H1 (cell line): ENCODE data around the gene SEMA6D. TPM values are rescaled to one million over a fixed set of nuclear protein-coding genes. Genes with fewer than 3 reads are reported as not detected.

Experiments
- TEAD4 ChIP-seq: IDR thresholded peaks from 2 replicates; pipeline ENCODE4 v1.6.1; 2012; ENCODE audit warnings: low read depth, low read length, inconsistent platforms, mixed read lengths
- polyA plus RNA-seq, 7 experiments: library from polyadenylated mRNA; depleted of rRNA in 3 of 7; stranded (reverse) in 5 of 7; unstranded in 2 of 7; fragments of >200 nt in 5 of 7; fragments of 200-250 nt in 2 of 7; gene quantifications; 1 replicate in 5 of 7; 2 replicates in 1 of 7; 4 replicates in 1 of 7; pipeline versions ENCODE4 v1.2.1 to v1.2.3, GENCODE V29; 2011 to 2013; ENCODE audit warnings: missing spikeins in 2 of 7, mixed read lengths in 2 of 7
- total RNA-seq: library from RNA; stranded (reverse); fragmentation: NEBNext Ultra II Directional; extraction: Animal tissue kit (Norgen Biotek cat#: 25700); gene quantifications from 2 replicates; pipeline ENCODE4 v1.2.1, GENCODE V29; 2021

The SEMA6D gene
- total and polyA plus RNA-seq, 2 of the 8 experiments (the other 6 are each of a cell fraction or from before 2014, with no cell fraction given): 2.2 to 3.8 TPM

DNA sequence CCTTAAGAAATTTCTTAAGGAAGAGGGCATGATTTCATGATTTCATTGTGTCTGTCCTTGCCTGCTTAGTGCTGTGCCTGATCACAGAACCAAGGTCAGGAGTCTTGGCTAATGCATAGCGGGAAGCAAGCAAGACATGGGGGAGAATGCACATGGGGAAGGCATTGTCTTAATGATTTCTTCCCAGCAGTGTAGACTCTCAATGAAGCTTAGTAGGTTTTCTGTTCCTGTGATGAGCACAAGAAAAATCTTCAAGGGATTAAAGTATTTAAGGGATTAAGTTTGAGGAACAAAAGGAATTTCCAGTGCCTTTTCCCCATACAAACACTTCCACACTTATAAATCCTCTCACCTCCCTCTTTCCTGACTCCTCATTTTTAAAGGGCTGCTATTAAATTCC, 46.9 kb upstream of the SEMA6D start (continued):
- TF ChIP-seq TEAD4: no peak
- TF ChIP-seq, all 59 proteins: peak for 0
